T-helper 1 cell treated with Interleukin-12 subunit alpha and Interleukin-12 subunit beta and Interleukin-4 antibody, amounts not matched to agents 30 μg/mL and 1 μg/mL, for 36 hours (primary cell): Measurements from ENCODE around the gene STK16.

Source experiments
- H3K27ac Mint-ChIP-seq: one replicate; pipeline ENCODE4 v1.8.0; 2021; ENCODE audit warnings: mild to moderate bottlenecking, mixed read lengths
- H3K27me3 Mint-ChIP-seq: one replicate; pipeline ENCODE4 v1.8.0; 2021; ENCODE audit warnings: low read depth, mixed read lengths
- H3K36me3 Mint-ChIP-seq: one replicate; pipeline ENCODE4 v1.8.0; 2021; ENCODE audit warnings: low read depth, mixed read lengths
- H3K4me1 Mint-ChIP-seq: one replicate; pipeline ENCODE4 v1.8.0; 2021; ENCODE audit warnings: low read depth, mixed read lengths
- H3K4me3 Mint-ChIP-seq: one replicate; pipeline ENCODE4 v1.8.0; 2021; ENCODE audit warnings: mild to moderate bottlenecking, moderate library complexity, mixed read lengths
- H3K9me3 Mint-ChIP-seq: one replicate; pipeline ENCODE4 v1.8.0; 2021; ENCODE audit warnings: mixed read lengths

STK16 gene

DNA sequence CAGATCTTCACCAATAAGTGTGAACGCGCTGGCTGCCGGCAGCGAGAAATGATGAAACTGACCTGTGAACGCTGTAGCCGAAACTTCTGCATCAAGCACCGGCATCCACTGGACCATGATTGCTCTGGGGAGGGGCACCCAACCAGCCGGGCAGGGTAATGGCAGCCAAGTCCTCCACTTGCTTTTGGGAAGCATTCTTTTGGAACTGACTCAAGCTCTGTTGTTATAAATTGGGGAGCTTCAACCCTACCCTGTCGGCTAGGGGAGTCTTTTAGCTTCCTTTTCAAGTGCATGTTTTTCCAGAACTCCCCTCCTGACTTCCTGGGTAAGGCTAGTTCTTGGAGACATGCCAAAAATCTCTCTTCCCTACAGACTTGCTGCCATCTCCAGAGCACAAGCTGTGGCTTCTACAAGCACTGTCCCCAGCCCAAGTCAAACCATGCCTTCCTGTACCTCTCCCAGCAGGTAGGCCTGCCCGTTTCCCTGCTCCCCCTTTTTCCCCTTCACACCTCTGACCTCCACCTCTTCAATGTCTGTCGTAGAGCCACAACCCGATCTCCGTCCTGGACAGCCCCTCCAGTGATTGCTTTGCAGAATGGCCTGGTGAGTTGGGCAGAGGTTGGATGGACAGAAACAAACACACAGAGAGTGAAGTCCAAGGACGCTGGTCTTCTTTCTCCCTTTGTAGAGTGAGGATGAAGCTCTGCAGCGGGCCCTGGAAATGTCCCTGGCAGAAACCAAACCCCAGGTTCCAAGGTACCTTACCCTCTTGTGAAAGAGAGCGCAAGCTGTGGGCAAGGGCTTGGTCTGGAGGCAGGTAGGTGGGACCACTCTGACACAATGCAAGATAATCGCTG, 37.2 kb upstream of the STK16 start:
- Mint-ChIP-seq H3K9me3 (peaks cover 4% of the 10 kb centered on the region), H3K4me3 (peak overlapping the region; percentile 86), H3K27me3 (no peaks in the 10 kb centered on the region), H3K27ac (peak overlapping the region; percentile 73), H3K36me3 (peaks cover 17% of the 10 kb centered on the region), H3K4me1 (peaks cover 38% of the 10 kb centered on the region)

DNA sequence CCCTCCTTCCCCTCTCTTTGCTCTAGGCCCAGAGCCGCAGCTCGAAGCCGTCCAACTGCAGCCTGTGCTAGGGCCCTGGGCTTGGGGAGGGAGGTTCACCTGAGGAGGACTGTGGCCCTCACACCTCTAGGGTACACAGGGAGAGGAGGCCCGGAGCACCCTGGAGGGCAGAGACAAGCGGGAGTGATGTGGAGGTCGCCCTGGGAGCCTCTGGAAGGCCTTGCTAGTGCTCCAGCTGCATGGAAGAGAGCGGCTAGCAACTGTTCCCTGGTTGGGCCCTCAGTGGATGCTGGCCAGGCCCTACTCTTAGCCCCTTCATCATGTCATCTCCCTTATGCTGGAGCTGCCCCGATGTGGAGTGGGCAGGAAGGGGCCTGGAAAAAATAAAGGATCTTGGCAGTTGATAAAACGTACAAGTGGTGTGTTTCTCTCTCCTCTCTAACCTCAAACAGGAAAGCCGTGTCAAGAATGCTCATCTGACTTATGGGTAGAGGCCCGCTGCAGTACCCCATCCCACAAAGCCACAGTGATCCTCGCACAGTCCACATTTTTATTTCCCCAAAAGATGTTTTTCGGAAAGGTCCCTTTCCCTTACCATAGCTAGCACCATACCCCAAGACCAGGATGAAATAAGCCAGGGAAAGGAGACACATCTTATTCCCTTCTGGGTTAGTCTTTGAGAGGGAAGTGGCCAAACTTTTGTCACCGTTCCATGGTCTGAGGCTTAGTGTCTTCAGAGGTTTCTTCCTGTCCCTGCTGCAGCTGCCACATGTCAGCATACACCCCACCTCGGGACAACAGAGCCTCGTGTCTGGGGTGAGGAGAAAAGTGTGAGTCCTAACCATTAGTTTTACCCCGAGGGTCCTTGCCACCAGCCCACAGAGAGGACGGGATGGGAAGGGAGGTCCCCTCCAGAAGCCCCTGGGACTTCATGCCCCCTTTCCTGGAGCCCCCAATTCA, 35.8 kb upstream of the STK16 start:
- Mint-ChIP-seq H3K4me1 (peaks cover 41% of the 10 kb centered on the region), H3K27ac (peak overlapping the region; percentile 88), H3K27me3 (no peaks in the 10 kb centered on the region), H3K9me3 (peaks cover 1% of the 10 kb centered on the region), H3K4me3 (no peak overlapping the region), H3K36me3 (peaks cover 27% of the 10 kb centered on the region)

DNA sequence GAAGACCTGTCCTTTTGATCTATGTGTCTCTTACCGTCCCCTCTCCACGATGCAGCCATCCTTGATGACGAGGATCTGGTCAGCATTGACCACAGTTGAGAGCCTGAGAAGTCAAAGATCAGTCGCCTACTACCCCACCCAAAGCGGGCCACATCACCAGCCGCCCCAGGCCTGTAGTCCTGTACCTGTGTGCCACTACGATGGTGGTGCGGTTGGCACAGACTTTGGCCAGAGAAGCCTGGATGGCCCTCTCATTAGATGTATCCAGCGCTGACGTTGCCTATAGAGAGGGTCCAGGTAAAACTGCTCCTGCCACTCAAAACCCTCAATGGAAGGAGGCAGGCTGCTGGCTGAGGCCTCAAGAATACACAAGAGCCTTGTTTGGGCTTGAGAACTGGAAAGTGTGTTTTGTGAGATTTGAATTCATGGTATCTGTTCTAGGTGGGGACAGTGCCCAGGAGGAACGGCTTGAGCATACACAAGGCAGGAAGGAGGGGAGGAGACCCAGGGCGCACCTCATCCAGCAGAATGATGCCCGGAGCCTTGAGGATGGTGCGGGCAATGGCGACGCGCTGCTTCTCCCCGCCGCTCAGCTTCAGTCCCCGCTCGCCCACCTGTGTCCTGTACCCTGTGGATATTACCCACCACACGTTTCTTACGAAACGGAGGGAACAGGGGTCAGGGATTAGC, 34.9 kb upstream of the STK16 start:
- Mint-ChIP-seq H3K36me3 (peaks cover 31% of the 10 kb centered on the region), H3K4me1 (peaks cover 43% of the 10 kb centered on the region), H3K27ac (peak overlapping the region; percentile 88), H3K27me3 (no peaks in the 10 kb centered on the region), H3K9me3 (no peaks in the 10 kb centered on the region), H3K4me3 (no peak overlapping the region)

DNA sequence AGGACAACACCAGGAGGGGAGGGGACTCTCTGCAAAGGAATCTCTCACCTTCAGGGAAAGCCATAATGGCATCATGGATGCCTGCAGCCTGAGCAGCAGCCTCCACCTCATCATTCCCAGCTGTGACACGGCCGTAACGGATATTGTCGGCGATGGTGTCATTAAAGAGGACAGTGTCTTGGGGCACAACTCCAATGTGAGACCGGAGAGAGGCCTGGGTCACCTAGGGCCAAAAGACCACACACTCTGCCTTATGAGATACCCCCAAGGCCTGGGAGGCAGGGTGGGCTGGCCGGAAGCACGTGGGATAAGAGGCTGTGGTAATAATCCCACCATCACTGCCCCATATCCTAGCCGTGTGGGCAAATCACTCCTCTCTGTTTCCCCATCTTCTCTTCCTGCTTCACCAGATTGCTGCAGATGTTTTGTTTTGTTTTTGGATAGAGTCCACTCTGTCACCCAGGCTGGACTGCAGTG, 34.4 kb upstream of the STK16 start:
- Mint-ChIP-seq H3K4me3 (no peak overlapping the region), H3K27ac (peak overlapping the region; percentile 87), H3K27me3 (no peaks in the 10 kb centered on the region), H3K4me1 (peaks cover 43% of the 10 kb centered on the region), H3K9me3 (no peaks in the 10 kb centered on the region), H3K36me3 (peaks cover 31% of the 10 kb centered on the region)

DNA sequence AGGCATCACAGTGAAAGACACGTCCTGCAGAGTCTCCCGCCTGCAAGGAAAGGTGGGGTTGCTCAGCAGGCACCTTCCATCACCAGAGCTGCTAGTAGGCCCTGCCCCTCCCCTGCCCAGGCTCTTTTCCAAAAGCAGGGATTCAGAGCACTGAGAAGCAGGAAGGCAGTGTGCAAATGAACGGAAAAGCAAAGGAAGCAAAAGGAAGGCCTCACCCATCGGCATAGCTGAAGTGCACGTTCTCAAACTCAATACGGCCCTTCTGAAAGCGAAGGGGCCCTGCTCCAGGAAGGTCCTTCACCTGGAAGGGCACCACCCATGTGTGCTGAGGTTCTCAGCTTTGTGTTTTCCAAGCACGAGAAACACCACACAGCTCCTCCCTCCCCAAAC, 32.3 kb upstream of the STK16 start:
- no peak overlapping the region for H3K27ac Mint-ChIP-seq
- peaks cover 48% of the 10 kb centered on the region for H3K4me1 Mint-ChIP-seq
- H3K9me3 Mint-ChIP-seq, result no peaks in the 10 kb centered on the region
- no peaks in the 10 kb centered on the region for H3K27me3 Mint-ChIP-seq
- no peak overlapping the region for H3K4me3 Mint-ChIP-seq
- H3K36me3 Mint-ChIP-seq, result peaks cover 31% of the 10 kb centered on the region

DNA sequence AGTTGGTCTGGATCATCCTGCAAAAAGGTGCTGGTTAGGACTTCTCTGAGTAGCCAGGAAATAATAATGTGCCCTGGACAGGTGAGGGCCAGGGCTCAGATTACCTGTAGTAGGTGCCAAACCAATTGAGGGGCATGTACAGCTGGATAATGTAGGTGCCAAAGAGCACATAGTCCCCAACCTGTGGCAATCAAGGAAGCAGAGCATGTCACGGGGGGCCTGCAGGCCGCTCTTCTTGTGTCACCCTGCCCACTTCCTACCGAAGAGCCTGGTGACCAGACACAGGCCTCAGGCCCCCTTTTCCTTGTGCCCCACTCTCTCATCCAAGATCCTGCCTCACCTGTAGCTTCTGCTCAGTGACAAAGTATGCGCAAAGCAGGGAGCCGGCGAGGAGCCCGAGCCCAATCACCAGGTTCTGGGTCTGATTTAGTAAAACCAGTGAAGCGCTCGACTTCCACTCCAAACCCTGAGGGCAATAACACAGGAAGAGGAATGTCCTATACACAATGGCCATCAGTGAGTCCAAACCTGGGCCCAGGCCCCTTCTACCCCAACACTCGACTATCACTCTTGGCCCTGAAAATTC, 31.7 kb upstream of the STK16 start:
- H3K4me3 Mint-ChIP-seq, result no peak overlapping the region
- peaks cover 43% of the 10 kb centered on the region for H3K4me1 Mint-ChIP-seq
- H3K27me3 Mint-ChIP-seq, result no peaks in the 10 kb centered on the region
- peaks cover 25% of the 10 kb centered on the region for H3K36me3 Mint-ChIP-seq
- H3K9me3 Mint-ChIP-seq, result no peaks in the 10 kb centered on the region
- no peak overlapping the region for H3K27ac Mint-ChIP-seq

DNA sequence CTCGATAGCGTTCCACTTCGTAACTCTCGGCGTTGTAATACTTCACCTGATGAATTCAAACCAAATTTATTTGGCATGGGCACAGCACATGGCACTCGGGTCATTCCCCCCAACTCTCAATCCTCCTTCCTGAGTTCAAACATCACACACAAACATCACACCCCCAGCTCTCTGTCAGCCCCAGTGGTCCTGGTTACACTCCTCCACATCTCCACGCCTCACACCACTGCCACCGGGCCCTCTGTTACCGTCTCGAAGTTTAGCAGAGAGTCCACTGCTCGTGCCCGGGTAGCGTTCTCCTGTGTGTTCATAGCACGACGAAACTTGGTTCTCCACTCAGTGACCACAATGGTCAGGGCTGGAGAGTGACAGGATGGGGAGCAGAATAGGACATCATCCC, 31.1 kb upstream of the STK16 start:
- Mint-ChIP-seq H3K4me3 (no peak overlapping the region), H3K27ac (no peak overlapping the region), H3K27me3 (no peaks in the 10 kb centered on the region), H3K4me1 (peaks cover 37% of the 10 kb centered on the region), H3K9me3 (no peaks in the 10 kb centered on the region), H3K36me3 (peaks cover 23% of the 10 kb centered on the region)

DNA sequence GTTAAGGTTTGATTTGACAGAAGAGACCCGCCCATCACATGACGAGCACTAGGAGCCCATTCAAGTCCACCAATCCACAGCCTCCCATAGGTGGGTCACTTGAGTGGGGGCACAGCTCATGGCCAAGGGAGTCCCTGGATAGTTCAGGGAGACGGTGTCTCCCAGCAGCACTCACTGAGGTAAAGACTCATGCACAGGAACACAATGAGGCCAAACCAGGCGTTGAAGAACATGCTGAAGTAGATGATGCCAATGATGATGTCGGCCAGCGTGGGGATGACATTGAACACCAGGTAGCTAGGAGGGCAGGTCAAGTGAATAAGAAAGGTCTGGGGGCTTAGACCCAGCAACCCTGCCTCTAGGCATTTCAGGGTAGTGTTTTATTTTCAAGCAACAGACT, 30.5 kb upstream of the STK16 start:
- H3K36me3 Mint-ChIP-seq, result peaks cover 22% of the 10 kb centered on the region
- H3K9me3 Mint-ChIP-seq, result no peaks in the 10 kb centered on the region
- H3K4me3 Mint-ChIP-seq, result no peak overlapping the region
- H3K27ac Mint-ChIP-seq, result no peak overlapping the region
- H3K27me3 Mint-ChIP-seq, result no peaks in the 10 kb centered on the region
- peaks cover 34% of the 10 kb centered on the region for H3K4me1 Mint-ChIP-seq

DNA sequence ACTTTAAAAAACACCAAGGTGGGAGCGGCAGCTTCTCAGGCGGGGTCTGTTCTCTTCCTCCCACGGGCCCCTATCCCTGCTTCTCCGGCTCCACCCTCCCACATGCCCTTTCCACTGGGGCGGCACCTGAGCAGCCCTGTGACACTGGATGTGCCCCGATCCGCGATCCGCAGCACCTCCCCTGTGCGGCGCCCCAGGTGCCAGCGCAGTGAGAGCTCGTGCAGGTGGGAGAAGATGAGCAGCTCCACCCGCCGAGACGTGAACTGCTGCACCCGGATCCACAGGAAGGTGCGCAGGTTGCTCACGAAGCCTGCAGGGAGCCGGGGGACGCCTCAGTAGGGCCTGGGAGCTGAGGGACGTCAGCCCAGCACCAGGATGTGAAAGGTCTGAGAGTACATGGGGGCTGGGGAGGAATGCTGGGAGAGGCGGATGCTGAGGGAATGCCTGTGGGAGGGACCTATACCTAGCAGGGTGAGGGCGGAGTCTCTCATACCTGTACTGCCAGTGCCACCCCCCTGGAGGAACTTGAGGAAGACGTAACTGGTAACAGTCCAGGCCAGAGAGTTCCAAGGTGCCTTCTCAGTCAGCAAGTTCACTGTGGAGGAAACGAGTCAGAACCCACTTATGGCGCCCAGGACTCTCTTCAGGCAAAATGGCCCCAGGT, 29.3 kb upstream of the STK16 start:
- H3K4me1 Mint-ChIP-seq, result peaks cover 25% of the 10 kb centered on the region
- no peak overlapping the region for H3K4me3 Mint-ChIP-seq
- H3K27ac Mint-ChIP-seq, result no peak overlapping the region
- H3K36me3 Mint-ChIP-seq, result peaks cover 22% of the 10 kb centered on the region
- no peaks in the 10 kb centered on the region for H3K27me3 Mint-ChIP-seq
- H3K9me3 Mint-ChIP-seq, result no peaks in the 10 kb centered on the region

DNA sequence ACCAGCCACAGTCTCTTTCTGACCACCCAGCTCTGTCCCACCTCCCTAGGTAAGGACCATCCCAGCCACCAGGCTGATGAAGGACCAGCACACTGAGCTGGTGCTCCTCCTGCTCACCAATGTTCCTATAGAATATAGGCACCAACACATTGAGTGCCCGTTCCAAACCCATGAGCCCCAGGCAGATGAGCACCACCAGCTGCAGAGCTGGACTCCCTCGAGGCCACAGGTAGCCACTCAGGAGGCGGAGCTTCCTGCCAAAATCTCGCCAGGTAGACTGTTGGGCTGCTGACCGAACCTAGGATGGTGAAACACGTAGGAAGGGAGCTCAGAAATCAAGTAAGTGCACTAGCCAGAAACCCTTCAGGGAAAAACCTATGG, 28.8 kb upstream of the STK16 start:
- Mint-ChIP-seq H3K4me3 (peak overlapping the region; percentile 30), H3K4me1 (peaks cover 24% of the 10 kb centered on the region), H3K36me3 (peaks cover 24% of the 10 kb centered on the region), H3K27me3 (no peaks in the 10 kb centered on the region), H3K9me3 (no peaks in the 10 kb centered on the region), H3K27ac (peak overlapping the region; percentile 76)

DNA sequence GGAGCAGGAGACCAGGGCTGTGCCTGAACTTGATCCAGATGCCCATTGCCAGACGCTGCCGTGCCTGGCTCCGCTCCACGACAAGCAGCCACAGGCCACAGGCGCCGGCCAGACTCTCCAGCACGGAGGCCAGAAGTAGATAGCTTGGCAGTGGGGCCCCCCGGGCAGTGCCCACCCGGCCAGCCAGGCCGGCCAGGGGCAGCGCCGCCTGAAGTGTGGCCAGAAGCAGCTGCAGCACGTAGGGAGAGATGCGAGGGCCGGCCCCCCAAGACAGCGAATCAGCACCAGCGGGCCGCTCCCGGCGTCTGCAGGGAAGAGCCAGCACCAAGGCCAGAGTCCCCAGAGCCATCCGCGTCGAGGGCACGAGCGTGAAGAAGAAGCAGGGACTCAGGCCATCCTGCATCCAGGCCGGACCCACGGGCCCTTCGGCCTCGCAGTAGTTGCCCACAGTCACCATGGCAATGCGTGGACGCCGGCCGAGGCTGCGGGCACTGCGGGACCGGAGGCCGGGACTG, 27.0 kb upstream of the STK16 start:
- Mint-ChIP-seq H3K9me3 (no peaks in the 10 kb centered on the region), H3K36me3 (peaks cover 28% of the 10 kb centered on the region), H3K27ac (peak overlapping the region; percentile 85), H3K4me3 (peak overlapping the region; percentile 81), H3K4me1 (peaks cover 22% of the 10 kb centered on the region), H3K27me3 (no peaks in the 10 kb centered on the region)

DNA sequence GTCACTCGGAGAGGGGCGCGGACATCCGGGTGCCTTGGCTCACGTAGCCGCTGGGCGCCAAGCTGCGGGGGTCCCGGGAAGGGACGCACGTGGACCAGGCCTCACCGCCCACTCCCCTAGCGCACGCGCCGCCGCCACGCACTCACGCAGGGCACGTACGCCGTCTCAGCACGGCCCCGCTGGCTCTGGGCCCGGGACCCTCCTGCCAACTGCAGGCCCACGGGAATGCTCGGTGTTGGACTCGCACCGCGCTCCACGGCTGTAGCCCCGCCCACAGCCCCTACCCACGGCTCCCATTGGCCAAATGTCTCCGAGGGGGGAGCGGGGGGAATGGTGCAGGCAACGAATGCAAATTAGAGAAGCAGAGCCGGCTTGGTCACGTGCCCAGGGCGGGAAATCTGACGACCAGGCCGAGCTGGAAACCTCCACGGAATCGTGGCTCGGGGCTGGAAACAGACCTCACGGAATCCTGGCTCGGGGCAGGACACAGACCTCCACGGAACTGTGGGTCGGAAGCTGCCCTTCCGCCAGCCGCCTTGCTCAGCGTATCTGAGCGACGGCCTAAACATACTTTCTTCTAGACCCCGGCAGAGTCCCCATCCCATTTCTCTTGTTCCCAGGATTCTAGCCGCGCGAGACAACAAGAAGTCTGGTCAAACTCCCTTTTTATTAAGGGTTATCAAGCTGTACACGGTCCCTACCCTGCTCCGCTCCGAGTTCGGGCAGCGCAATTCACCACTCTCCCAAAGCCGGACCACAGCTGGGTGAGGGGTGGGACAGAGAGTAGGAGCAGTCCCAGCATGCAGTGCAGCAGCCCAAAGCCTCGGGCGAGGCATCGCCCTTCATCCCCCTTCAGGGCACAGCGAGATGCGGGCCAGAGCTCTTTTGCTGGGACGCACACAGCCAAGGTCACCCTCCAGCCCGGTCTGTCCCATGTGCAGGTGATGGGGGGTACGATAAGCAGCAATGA, 26.3 kb upstream of the STK16 start, which contains the start of gene ABCB6:
TSS of gene ABCB6 (minus strand) at position 227 of the 970 bp plus-strand sequence. CDS start 285 bp downstream, outside the sequence.
- peak within 1 kb of the TSS; percentile 85 for H3K27ac Mint-ChIP-seq
- H3K9me3 Mint-ChIP-seq, result no peaks in the 10 kb centered on the region
- peak within 1 kb of the TSS; percentile 81 for H3K4me3 Mint-ChIP-seq
- peaks cover 30% of the 10 kb centered on the region for H3K36me3 Mint-ChIP-seq
- peaks cover 22% of the 10 kb centered on the region for H3K4me1 Mint-ChIP-seq
- no peaks in the 10 kb centered on the region for H3K27me3 Mint-ChIP-seq
